ENCODE data around the gene SLC13A2.

Gene SLC13A2

DNA sequence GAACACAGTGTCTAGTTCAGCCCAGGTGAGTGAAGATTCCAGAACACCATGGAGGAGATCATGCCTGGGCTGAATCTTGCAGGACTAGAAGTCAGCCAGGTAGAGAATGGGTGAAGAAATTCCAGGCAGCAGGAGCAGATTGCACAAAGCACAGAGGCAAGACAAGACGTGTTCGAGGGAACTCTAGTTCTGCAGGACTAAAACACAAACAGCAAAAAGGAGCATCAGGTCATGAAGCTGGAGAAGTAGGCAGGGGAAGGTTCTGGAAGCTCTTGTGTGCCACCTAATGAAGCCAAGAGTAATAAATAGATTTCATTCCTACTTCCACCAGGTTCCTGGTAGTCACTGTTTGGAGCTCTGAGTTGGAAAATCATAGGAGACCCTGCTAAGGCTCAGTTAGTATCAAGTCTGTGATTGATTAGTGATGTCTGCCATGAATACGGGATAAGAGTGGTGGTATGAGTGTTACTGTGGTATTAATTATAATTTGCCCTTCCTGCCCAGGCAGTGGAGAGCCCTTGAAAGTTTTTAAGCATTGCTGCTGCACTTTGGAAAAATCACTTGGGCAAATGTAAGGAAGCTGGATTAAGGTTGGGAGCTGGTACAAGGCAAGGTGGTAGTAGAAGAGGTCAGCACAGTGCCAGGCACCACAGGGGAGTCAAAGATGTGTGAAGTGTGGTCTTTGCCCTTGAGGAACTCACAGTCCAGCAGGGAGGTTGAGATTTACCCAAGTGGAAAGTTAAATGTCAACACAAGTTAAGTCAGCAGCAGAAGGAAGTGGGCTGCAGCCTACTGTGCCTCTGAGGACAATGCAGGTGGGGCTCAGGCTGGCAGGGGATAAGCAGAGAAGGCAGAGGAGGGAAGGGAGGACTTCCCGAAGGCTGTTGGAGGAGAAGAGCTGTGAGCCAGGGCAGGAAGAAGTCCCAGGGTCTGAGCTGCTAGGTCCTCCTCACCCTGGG, 19.2 kb downstream of the SLC13A2 start:
- no peak for DNase-seq (ENCODE audit: low read depth)

DNA sequence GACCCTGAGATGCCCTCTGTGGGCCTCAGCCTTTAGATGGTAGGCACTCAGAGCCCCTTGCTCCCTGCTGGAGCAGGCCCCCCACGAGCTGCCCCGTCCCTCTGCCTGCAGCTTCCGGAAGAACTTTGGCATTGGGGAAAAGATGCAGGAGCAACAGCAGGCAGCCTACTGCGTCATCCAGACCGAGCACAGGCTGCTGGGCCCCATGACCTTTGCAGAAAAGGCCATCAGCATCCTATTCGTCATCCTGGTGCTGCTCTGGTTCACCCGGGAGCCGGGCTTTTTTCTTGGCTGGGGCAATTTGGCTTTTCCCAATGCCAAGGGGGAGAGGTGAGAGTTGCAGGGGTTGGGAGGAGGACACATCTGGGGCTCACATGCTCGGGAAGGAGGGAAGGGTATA, 20.0 kb downstream of the SLC13A2 start:
- no peak for DNase-seq (ENCODE audit: low read depth)

DNA sequence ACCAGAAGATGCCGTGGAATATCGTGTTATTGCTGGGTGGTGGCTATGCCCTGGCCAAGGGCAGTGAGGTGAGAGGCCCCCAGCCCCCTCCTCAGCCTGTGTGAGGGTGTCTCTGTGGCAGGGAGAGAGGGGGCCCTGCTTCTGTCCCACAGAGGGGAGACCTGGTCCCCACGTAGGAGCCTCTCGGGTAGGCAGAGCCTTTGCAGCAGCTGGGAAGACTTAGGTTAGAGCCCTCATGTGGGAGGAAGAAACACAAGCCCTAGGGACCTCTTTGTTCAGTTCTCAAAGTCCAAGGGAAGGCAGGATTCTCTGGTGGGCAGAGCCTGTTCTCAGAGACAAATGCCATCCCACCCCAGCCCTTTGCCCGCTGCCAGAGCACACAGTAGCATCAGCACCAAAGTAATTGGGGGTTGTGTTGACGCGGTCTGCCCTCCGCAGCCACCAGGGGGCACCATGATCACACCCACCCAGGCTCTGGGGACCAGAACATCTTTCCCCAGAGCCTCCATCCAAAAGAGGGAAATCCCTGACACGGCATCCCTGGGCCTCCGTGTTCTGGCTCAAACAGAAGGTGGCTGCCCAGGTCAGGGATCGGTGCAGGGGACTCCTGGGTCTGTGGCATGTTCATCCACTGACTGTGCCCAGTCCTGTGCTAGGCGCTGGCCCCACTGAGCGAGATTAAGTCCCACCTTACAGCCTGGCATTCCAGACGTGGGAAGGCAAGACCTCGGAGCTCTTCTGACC, 21.2 kb downstream of the SLC13A2 start:
- peak; percentile 72 for DNase-seq (ENCODE audit: low read depth)

DNA sequence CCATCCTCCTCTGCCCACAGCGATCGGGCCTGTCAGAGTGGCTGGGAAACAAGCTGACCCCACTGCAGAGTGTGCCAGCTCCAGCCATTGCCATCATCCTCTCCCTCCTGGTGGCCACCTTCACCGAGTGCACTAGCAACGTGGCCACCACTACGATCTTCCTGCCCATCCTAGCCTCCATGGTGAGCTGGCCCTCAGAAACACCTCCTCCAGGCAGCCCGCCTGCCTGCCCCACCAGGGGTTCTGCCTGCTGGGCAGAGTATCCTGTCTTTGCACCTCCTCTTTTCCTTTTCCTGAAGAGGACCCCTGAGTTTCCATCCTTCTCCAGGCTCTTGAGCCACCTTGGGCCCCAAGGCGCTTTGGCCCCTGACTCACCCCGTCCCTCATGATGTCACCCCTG, 22.2 kb downstream of the SLC13A2 start:
- DNase-seq (ENCODE audit: low read depth) = no peak

DNA sequence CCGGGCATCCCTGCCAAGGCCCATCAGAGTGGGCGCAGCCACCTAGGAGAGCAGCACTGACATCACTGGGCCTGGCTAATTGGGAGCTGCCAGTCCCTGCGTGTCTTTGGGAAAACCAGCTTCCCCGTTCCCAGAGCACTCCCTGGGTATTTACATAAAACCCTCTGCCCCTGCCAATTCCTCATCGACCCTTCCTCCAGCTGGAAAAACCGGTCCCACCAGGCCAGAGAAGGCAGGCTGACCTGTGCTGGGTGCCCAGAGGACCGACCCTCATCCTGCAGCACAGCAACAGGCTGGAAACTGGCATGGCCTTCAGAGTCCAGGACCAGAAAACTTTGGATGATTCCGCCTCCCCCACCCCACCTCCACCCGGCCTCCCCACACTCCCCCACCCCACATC, 24.5 kb downstream of the SLC13A2 start:
- DNase-seq (ENCODE audit: low read depth) = no peak

DNA sequence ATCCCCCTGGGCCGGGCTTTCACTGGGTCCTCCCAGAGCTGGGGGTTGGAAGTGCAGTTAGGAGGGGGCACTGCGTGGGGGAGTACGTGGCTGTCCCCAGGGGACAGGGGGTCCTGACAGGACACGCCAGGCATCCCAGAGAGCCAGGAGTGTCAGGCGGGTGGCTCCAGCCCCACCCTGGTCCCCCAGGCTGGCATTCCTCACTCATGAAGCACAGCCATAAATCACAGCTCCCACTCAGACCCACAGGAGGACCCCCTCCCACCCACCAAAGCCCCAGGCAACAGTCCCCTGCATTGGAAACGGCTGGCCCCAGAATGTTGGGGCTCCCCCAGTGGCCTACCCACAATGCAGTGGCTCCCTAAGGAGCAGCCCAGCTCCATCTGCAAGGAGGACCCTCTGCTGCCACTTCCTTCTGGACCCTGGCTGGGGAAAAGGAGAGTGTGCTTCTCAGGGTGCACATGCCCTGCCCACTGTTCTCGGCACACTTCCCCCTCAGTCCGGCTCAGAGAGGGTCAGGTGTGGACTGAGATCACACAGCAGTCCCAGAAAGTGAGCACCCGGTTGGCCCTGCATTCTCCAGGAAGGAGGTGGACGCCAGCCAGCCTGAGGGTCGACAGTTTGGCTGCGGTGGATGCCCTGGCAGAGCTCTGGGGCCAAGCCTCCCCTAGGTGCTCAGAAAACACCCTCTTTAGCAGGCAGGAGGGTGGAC, 25.4 kb downstream of the SLC13A2 start:
- DNase-seq (ENCODE audit: low read depth) = no peak

DNA sequence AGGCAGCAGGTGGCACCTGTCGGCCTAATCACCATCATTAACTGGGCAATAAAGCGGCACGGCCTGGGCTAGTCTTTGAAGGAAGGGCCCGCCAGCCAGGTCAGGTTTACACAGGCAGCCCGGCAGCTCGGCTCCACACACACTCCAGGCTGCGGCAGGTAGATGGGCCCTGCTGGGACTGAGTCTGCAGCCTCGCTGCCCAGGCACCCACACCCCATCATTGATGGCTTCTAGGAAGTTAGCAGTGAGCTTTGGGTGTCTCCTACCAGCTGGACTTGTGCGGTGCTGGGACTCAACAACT, 25.9 kb downstream of the SLC13A2 start:
- no peak for DNase-seq (ENCODE audit: low read depth)

DNA sequence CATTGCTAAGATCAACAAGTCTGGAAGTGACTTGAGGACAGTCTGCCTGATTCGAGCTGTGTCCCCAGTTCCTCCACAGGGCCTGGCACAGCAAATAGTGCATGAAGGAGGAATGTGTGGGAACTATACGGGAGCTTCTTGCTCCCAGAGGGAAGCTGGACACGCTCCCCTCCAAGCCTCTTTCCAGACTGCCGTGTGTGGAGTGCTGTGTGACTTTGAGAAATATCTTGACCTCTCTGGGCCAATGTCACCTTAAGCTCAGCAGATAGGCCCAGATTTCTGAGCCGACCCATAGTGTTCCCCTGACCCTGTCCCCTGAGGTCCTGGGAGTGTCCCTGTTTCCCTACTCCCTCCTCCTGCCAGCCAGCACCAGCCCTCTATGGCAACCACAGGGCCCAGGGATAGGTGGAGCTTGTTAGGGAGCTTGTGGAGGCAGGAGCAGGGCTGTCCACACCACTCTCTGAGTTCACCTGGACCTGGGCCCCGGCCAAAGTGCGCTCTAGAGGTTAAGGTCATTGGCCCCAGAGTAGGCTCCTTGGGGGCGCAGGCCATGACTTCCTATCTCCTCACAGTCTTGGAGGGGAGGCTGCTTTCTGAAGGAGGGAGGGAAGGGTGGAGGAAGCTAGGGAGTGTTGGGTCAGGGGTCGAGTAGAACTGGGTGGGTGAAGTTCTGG, 26.4 kb downstream of the SLC13A2 start:
- DNase-seq (ENCODE audit: low read depth) = no peak

DNA sequence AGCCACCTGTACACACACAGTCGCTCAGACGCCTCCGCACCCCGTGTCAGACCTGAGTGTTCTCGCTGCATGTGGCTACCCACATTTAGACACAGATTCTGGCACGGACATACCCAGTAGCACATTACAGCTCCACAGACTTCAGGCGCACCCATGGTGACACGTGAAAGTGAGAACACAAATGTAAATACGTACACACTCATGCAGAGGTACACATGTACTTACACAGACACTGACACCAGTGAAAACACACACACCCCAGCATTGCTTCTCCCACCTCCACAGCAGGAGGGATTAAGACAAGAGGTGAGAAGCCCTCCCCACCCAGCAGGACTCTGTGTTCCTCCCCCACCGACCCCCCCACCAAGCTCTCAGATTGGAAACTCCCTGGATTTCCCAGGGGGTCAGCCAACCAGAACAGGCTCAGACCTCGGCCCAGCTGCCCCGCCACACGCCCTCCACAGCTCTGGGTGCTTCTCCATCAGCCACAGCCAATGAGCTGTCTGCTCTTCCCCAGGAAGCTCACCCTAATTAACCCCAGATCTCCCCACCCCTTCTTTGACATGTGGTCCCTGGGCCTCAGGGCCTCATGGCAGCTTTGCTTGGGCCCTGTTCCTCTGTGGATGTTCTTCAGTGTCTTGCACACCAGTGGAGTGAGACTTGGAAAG, 27.4 kb downstream of the SLC13A2 start:
- no peak for DNase-seq (ENCODE audit: low read depth)

DNA sequence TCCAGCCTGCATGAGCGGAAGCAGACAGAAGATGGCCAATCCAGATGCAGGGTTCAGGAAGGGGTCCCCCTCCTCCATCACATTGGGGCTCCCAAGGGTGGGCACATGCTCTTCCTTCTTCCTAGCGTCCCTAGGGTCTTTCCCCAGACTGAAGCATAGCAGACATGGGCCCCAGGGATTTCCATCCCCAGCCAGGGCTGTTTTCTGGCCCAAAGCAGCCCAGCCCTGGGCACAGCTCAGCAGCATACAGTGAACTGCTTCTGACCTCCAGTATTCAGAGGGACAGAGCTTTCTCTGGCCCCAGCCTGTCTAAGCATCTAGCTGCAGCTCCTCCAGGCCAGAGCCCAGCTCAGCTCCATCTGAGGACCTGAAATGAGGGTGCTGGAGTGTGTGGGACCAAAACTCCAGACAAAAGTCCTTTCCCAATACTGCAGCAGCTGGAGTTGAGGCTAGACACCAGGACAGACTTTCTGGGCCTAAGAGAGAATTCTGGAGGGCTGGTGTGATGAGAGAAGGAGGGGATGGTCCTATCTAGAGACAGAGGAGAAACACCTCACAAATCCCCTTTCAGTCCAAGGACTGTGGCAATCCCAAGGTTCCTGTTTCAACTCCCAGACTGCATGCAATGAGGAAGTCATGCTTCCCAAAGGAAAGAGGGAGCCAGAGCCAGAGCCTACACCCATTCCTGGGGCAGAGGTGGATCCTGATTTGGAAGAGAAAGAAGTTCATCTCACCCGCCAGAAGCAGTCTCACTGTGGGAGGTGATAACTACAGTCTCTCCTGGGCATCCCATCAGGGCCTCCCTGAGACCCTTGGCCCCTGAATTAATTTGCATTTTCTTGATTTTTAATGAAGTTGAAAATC, 28.2 kb downstream of the SLC13A2 start:
- DNase-seq (ENCODE audit: low read depth) = no peak

DNA sequence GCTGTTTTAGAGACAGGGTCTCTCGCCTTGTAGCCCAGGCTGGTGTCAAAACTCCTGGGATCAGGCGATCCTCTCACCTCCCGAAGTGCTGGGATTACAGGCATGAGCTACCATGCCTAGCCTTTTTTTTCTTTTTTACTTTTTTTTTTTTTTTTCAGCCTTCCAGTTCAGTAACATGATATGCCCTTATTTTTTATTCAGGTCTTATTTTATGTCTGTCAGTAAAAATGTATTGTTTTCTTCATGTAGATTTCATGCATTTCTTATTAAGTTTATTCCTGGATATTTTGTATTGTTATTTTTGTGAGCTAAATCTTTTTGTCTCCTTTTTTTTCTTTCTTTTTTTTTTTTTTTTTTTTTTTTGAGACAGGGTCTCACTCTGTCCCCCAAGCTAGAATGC, 30.0 kb downstream of the SLC13A2 start:
- DNase-seq (ENCODE audit: low read depth) = no peak

DNA sequence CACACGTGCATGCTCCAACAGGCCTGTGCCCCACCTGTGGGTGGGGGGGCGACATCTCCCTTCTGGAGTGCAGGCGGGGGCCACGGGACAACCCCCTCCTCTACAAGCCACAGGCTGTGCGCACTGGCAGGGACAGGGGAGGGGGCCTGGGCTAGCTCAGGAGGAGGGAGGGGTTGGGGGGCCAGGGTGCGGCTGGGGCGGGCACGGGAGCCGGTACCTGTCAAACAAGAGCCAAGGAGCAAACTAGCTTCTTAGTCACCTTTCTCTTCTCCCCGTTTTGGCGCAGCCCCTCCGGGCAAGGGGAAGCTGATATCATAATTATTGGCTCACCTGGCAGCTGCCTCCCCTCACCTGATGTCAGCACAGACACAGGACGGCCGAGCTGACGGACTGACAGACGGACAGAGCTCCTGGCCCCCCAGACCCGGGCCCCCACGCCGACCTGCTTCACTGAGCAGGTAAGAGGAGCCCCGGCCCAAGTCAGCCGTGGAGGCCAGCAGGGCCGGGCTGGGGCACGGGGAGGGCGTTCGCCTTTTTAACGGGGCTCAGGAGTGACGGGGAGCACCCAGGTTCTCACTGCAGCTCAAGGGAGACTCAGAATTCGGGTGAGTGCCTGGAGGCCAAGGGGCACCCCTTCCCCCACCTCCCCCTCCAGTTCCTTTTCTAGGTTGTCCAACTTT, 32.7 kb downstream of the SLC13A2 start, which contains the start of gene FOXN1:
Gene FOXN1, plus strand, starts transcription at position 363 of the 680 bp plus-strand sequence. CDS start 17,622 bp downstream, outside the sequence.
- no peak for DNase-seq (ENCODE audit: low read depth)

DNA sequence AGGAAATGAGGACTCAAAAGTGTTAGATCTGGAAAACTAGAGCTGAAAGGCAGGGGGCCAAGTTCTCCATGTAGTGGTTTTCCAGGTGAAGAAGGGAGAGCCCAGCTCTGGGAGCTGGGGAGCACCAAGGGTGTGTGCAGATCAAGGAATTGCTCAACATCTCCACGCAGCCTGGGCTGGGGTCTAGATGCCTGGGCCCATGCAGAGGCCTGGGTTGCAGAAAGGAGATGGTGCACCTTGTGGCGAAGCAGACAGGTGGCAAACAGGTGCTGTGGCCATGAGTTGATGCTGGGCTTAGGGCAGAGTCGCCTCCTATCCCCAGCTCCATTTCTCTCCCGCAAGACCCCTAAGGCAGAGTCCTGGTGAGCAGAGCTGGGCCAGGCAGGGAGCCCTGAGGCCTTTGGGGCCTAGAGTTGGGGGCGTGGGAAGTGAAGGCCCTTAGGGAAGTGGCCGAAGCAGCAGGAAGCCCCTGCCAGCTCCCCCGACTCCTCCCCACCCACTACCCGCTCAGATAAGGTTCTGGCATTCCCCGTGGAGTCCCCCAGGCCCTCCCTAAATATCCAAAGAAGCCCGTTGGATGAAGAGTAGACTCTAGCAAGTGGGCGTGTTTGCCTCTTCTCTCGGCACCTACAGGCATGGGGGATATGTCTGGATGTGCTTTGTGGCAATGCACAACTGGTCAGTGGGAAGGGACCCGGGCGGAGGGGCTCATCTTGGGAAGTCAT, 33.5 kb downstream of the SLC13A2 start:
- DNase-seq (ENCODE audit: low read depth) = no peak

DNA sequence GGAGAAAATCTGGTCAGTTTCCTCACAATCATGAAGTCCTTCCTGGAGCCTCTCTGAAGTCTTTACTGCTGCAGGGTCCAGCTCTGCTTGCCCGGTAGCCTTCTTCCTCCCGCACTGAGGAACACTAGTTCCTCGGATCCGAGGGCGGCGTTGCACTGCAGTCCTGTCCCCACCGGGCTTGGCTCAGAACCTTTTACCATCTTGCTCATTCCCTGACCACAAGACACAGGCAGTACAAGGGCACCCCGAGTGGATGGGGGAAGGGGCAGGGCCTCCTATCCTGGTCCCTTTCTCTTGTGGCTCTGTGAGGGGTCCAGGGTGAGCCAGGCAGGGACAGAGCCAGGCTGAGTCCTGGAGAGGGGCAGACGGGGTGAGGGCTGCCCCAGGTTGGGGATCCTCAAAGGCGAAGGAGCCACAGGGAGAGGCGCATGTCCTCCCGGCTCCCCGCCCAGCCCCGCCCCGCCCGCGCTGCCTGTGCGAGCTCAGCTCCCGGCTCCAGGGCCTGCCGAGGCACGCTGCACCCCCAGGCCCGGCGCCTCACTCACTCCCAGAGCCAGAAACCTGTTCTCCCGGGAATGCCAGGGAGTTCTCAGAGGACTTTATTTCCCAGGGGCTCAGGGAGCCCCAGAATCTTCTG, 34.2 kb downstream of the SLC13A2 start:
- no peak for DNase-seq (ENCODE audit: low read depth)

DNA sequence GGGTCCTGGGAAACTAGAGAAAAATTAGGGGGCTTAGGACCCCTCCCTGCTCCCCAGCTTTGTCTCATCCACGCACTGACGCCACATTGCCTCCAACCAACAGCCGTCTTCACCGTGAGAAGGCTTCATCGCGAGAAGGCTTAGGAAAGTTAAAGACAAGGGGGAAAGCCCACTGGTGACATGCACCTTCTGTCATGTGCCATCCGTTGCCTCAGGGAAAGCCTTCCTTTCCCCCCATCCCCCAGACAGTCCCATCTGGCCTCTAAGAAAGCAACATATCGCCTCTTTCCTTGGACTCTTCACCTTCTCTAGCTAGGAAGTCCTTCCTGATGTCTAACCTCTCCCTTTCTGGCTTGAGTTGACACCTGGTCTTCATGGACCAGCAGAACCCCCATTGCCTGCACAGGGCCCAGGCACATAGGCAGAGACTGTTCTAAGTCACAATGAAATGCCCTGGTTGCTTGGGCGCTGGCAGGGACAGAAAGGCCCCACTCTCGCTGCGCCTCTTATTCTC, 34.8 kb downstream of the SLC13A2 start:
- DNase-seq (ENCODE audit: low read depth) = no peak

DNA sequence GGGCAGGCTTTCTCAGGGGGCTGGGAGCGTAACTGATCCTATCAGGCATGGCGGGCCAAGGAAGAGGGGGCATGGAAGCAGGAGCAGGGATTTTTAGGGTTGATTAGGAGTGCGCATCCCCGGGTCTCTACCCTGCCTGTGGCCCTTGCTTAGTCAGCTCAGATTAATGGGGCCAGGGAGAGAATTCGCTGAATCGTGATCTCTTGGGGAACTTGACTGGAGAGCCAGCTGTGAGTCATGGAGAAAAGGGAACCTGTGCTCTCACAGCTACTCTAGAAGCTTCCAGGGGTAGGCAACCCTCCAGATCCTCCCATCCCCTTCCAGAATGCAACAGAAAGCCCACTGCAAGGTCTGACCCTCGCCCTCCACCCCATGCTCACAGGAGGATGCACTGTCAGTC, 36.3 kb downstream of the SLC13A2 start:
- DNase-seq (ENCODE audit: low read depth) = no peak

DNA sequence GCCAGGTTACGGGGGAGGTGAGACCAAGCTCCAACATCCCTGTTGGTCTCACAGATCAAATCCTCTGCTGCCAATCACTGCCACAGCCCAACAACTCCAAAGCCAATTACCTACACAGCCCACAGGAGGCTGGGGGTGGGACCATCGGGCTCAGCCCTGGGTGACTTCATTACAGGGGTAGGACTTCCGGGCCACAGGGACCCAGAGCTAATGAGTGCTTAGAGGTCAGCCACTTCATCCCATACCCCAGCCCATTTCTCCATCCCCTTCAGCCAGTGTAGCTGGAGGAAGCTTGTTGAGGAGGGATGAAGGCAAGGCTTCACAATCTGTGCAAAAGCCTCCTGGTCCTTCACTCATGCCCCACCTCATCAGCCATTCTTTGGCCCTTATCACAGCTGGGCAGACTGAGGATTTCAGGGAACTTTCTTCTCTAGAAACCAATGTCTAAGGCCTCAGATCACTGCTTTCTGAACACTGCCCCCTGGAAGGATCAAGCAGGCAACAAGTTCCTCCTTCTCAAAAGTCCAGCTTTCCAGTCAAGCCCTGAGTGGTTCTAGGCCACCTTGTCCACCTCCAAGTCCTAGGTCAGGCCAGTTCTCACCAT, 38.5 kb downstream of the SLC13A2 start:
- DNase-seq (ENCODE audit: low read depth) = no peak

DNA sequence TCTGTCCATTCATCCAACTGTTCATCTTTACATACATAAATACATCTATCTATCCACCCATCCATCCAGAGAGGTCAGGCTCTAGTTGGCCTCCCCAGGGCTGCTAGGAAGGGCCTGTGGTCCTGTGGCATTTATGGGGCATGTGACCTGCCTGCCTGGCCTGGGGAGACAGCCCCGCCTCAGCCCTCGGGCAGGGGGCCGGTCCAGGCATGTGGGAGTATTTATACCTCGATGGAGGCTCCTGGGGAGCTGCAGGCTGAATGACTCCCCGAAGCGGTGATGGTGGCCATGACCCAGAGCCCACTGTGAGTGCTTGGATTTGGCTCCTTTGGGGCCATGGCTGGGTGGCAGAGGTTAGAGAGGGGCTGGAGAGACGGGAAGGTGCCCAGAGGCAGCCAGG, 40.0 kb downstream of the SLC13A2 start:
- DNase-seq (ENCODE audit: low read depth) = no peak
